ACC112 (cell line): ENCODE measurements around the gene HERC3.

Experiments used
- H2AFZ ChIP-seq: fragments of 200-600 bp; sonication (generic); one replicate; pipeline ENCODE4 v1.6.0; 2017; ENCODE audit warnings: antibody characterized with exemption, low read length; ENCODE audit not compliant: unreplicated experiment
- H3K27ac ChIP-seq: fragments of 200-600 bp; sonication (generic); 2 replicates; pipeline ENCODE4 v1.5.1; 2014; ENCODE audit warnings: low read depth, mild to moderate bottlenecking, antibody characterized with exemption, low read length, moderate library complexity
- H3K27me3 ChIP-seq: fragments of 200-600 bp; sonication (generic); 2 replicates; pipeline ENCODE4 v1.6.1; 2014; ENCODE audit warnings: mild to moderate bottlenecking, antibody characterized with exemption, low read length, moderate library complexity, mixed read lengths; ENCODE audit not compliant: insufficient read depth
- H3K36me3 ChIP-seq: fragments of 200-600 bp; sonication (generic); 2 replicates; pipeline ENCODE4 v1.6.1; 2016; ENCODE audit warnings: mild to moderate bottlenecking, antibody characterized with exemption, low read length, moderate library complexity, mixed read lengths; ENCODE audit not compliant: insufficient read depth
- H3K4me1 ChIP-seq: fragments of 200-600 bp; sonication (generic); one replicate; pipeline ENCODE4 v1.6.1; 2016; ENCODE audit warnings: low read length, mixed read lengths; ENCODE audit not compliant: insufficient read depth, unreplicated experiment, control insufficient read depth
- H3K4me3 ChIP-seq: fragments of 200-600 bp; sonication (generic); 2 replicates; pipeline ENCODE4 v1.5.1; 2014; ENCODE audit warnings: mild to moderate bottlenecking, low read depth, low read length
- H3K79me2 ChIP-seq: fragments of 200-600 bp; sonication (generic); one replicate; pipeline ENCODE4 v1.6.0; 2016; ENCODE audit warnings: low read length; ENCODE audit not compliant: control insufficient read depth, unreplicated experiment, insufficient read depth

The HERC3 gene

GRCh38 chr4:88731381-88731780 lies 139.1 kb downstream of the HERC3 start:
- Histone ChIP-seq H3K4me1 (peaks cover 18% of the 10 kb centered on the region), H3K36me3 (peaks cover 8% of the 10 kb centered on the region; the same call in 1 of the 2 replicates), H3K79me2 (no peaks in the 10 kb centered on the region), H2AFZ (no peak overlapping the region), H3K27ac (no peak overlapping the region), H3K27me3 (no peaks in the 10 kb centered on the region), H3K4me3 (no peak overlapping the region)

GRCh38 chr4:88732714-88733368 lies 140.6 kb downstream of the HERC3 start:
- no peak overlapping the region for H3K4me3 ChIP-seq
- H3K79me2 ChIP-seq: no peaks in the 10 kb centered on the region
- no peak overlapping the region for H2AFZ ChIP-seq
- H3K27ac ChIP-seq: no peak overlapping the region
- peaks cover 8% of the 10 kb centered on the region; the same call in 1 of the 2 replicates for H3K36me3 ChIP-seq
- H3K27me3 ChIP-seq: no peaks in the 10 kb centered on the region
- H3K4me1 ChIP-seq: peaks cover 18% of the 10 kb centered on the region

- Histone ChIP-seq H3K4me1 (peaks cover 18% of the 10 kb centered on the region), H2AFZ (no peak overlapping the region), H3K27me3 (no peaks in the 10 kb centered on the region), H3K36me3 (peaks cover 12% of the 10 kb centered on the region), H3K79me2 (no peaks in the 10 kb centered on the region), H3K27ac (no peak overlapping the region), H3K4me3 (no peak overlapping the region)
These were observed 142.2 kb downstream of the HERC3 start for GRCh38 chr4:88734403-88734949.

- Histone ChIP-seq H3K27me3 (no peaks in the 10 kb centered on the region), H3K36me3 (peaks cover 11% of the 10 kb centered on the region; the same call in 1 of the 2 replicates), H3K79me2 (no peaks in the 10 kb centered on the region), H3K4me1 (peaks cover 18% of the 10 kb centered on the region), H3K27ac (no peak overlapping the region), H2AFZ (no peak overlapping the region), H3K4me3 (no peak overlapping the region)
These were observed 143.3 kb downstream of the HERC3 start for GRCh38 chr4:88735564-88735963.

- H2AFZ ChIP-seq: no peak overlapping the region
- H3K27ac ChIP-seq: no peak overlapping the region
- peaks cover 18% of the 10 kb centered on the region for H3K4me1 ChIP-seq
- no peak overlapping the region for H3K4me3 ChIP-seq
- H3K27me3 ChIP-seq: no peaks in the 10 kb centered on the region
- peaks cover 11% of the 10 kb centered on the region; the same call in 1 of the 2 replicates for H3K36me3 ChIP-seq
- H3K79me2 ChIP-seq: no peaks in the 10 kb centered on the region
These were observed 144.0 kb downstream of the HERC3 start for GRCh38 chr4:88736264-88736663.

GRCh38 chr4:88737307-88737941 lies 145.1 kb downstream of the HERC3 start:
- Histone ChIP-seq H3K4me3 (no peak overlapping the region), H3K27ac (no peak overlapping the region), H3K27me3 (no peaks in the 10 kb centered on the region), H3K36me3 (peaks cover 11% of the 10 kb centered on the region; the same call in 1 of the 2 replicates), H2AFZ (no peak overlapping the region), H3K79me2 (no peaks in the 10 kb centered on the region), H3K4me1 (peaks cover 18% of the 10 kb centered on the region)

GRCh38 chr4:88738180-88738579 lies 145.9 kb downstream of the HERC3 start:
- no peak overlapping the region for H2AFZ ChIP-seq
- no peak overlapping the region for H3K27ac ChIP-seq
- no peaks in the 10 kb centered on the region for H3K79me2 ChIP-seq
- H3K27me3 ChIP-seq: no peaks in the 10 kb centered on the region
- peaks cover 18% of the 10 kb centered on the region for H3K4me1 ChIP-seq
- no peak overlapping the region for H3K4me3 ChIP-seq
- peaks cover 11% of the 10 kb centered on the region; the same call in 1 of the 2 replicates for H3K36me3 ChIP-seq

- H3K79me2 ChIP-seq: no peaks in the 10 kb centered on the region
- no peak overlapping the region for H2AFZ ChIP-seq
- H3K27ac ChIP-seq: no peak overlapping the region
- H3K4me1 ChIP-seq: peaks cover 5% of the 10 kb centered on the region
- peaks cover 33% of the 10 kb centered on the region for H3K36me3 ChIP-seq
- no peak overlapping the region for H3K4me3 ChIP-seq
- H3K27me3 ChIP-seq: no peaks in the 10 kb centered on the region
These were observed 150.3 kb downstream of the HERC3 start for GRCh38 chr4:88742561-88742960.

GRCh38 chr4:88743696-88744095 lies 151.4 kb downstream of the HERC3 start:
- no peak overlapping the region for H2AFZ ChIP-seq
- H3K27me3 ChIP-seq: no peaks in the 10 kb centered on the region
- H3K36me3 ChIP-seq: peaks cover 27% of the 10 kb centered on the region
- H3K79me2 ChIP-seq: no peaks in the 10 kb centered on the region
- no peak overlapping the region for H3K4me3 ChIP-seq
- peak overlapping the region; percentile 11; the same call in 1 of the 2 replicates for H3K27ac ChIP-seq
- H3K4me1 ChIP-seq: peaks cover 5% of the 10 kb centered on the region

GRCh38 chr4:88744609-88745008 lies 152.3 kb downstream of the HERC3 start:
- H3K4me3 ChIP-seq: no peak overlapping the region
- H3K27me3 ChIP-seq: no peaks in the 10 kb centered on the region
- no peak overlapping the region for H3K27ac ChIP-seq
- no peak overlapping the region for H2AFZ ChIP-seq
- H3K79me2 ChIP-seq: no peaks in the 10 kb centered on the region
- peaks cover 30% of the 10 kb centered on the region for H3K36me3 ChIP-seq
- H3K4me1 ChIP-seq: peaks cover 5% of the 10 kb centered on the region

- H3K79me2 ChIP-seq: no peaks in the 10 kb centered on the region
These were observed 152.9 kb downstream of the HERC3 start for GRCh38 chr4:88745175-88745574.

More at GRCh38 chr4:88745175-88745574, 152.9 kb downstream of the HERC3 start:
- H3K36me3 ChIP-seq: peaks cover 34% of the 10 kb centered on the region
- H3K4me3 ChIP-seq: no peak overlapping the region
- H3K27ac ChIP-seq: no peak overlapping the region
- peaks cover 5% of the 10 kb centered on the region for H3K4me1 ChIP-seq
- no peaks in the 10 kb centered on the region for H3K27me3 ChIP-seq
- H2AFZ ChIP-seq: no peak overlapping the region
